Heart left ventricle (tissue), 16 donors: ENCODE data around the gene LARP1. TPM values are rescaled to one million over a fixed set of nuclear protein-coding genes. Genes with fewer than 3 reads are reported as not detected.

Experiments used
- ATAC-seq, 4 donors: fragments of 200-7000 bp; cut with Tn5 transposase; one replicate each; pipeline ENCODE4 v1.9.1; 2020 to 2022; ENCODE audit warnings: moderate library complexity in 4 of 4, mild to moderate bottlenecking in 3 of 4, moderate number of reproducible peaks in 1 of 4
- DNase-seq, 5 donors: peaks; one replicate each; pipeline ENCODE4 v3.0.0-alpha.2; 2020
- H3K27ac ChIP-seq, 12 donors: fragments of 200-600 bp; sonication (generic) in 4 of 12; one replicate each; pipeline versions ENCODE4 v1.5.0 to v1.8.0; 2016 to 2022; ENCODE audit warnings: mild to moderate bottlenecking in 2 of 12
- H3K27me3 ChIP-seq, 9 donors: fragments of 200-600 bp; sonication (generic) in 2 of 9; one replicate each; pipeline versions ENCODE4 v1.5.1 to v1.8.0; 2016 to 2022; ENCODE audit warnings: mild to moderate bottlenecking in 3 of 9
- H3K36me3 ChIP-seq, 9 donors: fragments of 200-600 bp; sonication (generic) in 2 of 9; one replicate each; pipeline versions ENCODE4 v1.5.0 to v1.8.0; 2018 to 2022; ENCODE audit warnings: mild to moderate bottlenecking in 2 of 9
- H3K4me1 ChIP-seq, 12 donors: fragments of 200-600 bp; sonication (generic) in 4 of 12; one replicate each; pipeline versions ENCODE4 v1.5.0 to v1.8.0; 2016 to 2022; ENCODE audit warnings: mild to moderate bottlenecking in 3 of 12
- H3K4me3 ChIP-seq, 12 donors: fragments of 200-600 bp; sonication (generic) in 4 of 12; one replicate each; pipeline versions ENCODE4 v1.5.0 to v1.8.0; 2017 to 2022; ENCODE audit warnings: mild to moderate bottlenecking in 9 of 12, moderate library complexity in 4 of 12
- H3K9me3 ChIP-seq, 12 donors: fragments of 200-600 bp; sonication (generic) in 4 of 12; one replicate each; pipeline versions ENCODE4 v1.5.0 to v1.8.0; 2016 to 2022; ENCODE audit warnings: mild to moderate bottlenecking in 1 of 12
- POLR2A ChIP-seq, 2 donors: fragments of 450-650 bp; IDR thresholded peaks; one replicate each; pipeline ENCODE4 v1.6.1; 2017; ENCODE audit warnings: antibody characterized with exemption in 2 of 2, mild to moderate bottlenecking in 2 of 2, moderate library complexity in 2 of 2
- WGBS, 4 donors: extraction: QIAGEN DNeasy Blood & Tissue Kit in 2 of 4; methylation state at CpG; one replicate each; pipeline versions ENCODE4 v1.1.5 to v1.1.7; 2013 to 2018; 5-methylcytosine and 5-hydroxymethylcytosine counted together
- intact Hi-C, 10 donors: fragments of 100-400 bp; cut with DNase I; formaldehyde crosslinking; loops; one replicate each; pipeline versions ENCODE4 v1.11.1 to v1.14.2; 2022
- polyA plus RNA-seq, 2 donors: library from polyadenylated mRNA; stranded (reverse); fragments of 200-250 nt; gene quantifications; one replicate each; pipeline ENCODE4 v1.2.3, GENCODE V29; 2013
- total RNA-seq, 9 donors: library from RNA; depleted of rRNA in 2 of 9; stranded (reverse); fragments of >200 nt in 2 of 9; fragmentation: NEBNext Ultra II Directional in 3 of 9; extraction: Animal tissue kit (Norgen Biotek cat#: 25700) in 3 of 9; gene quantifications; one replicate each; pipeline versions ENCODE4 v1.1.0 to v1.2.4, GENCODE V29; 2016 to 2023
- TF ChIP-seq, protein P1 (sequence below), 12 donors: fragments of 200-600 bp; sonication (generic) in 4 of 12; IDR thresholded peaks; one replicate each; pipeline versions ENCODE4 v1.5.0 to v1.8.0; 2018 to 2022; ENCODE audit warnings: antibody characterized with exemption in 12 of 12, mild to moderate bottlenecking in 5 of 12
- donor health status: ischemic (EF 13 %, LVEDD 7.1; RV severe dilation, severe dysfunction).
- donor health status: healthy with polysubstance abuse.
- donor health status: DM: no; HTN: yes; CAD: no.
- donor health status: DM: no; HTN: no; CAD: no.
- donor health status: ischemic (EF 25% LVEDD 6.9; RV normal size, moderate dysfunction).
- donor health status: ischemic (EF 25% LVEDD 5.7; RV mildly dilated, moderate dysfunction).
- donor health status: healthy.
- donor health status: DM: yes; HTN: yes; CAD: no.
- donor health status: ischemic (EF 35%, LVEDD 5.7; RV mildly dilated, moderate dysfunction).
- donor health status: nonischemic (EF 11% LVEDD 7.7; RV severe dilation, severe dysfunction).
- donor health status: DM: yes; HTN: yes; CAD: no.
- donor health status: PGD.
- donor health status: ischemic (EF 29% LVEDD 5.4; RV normal size, mild dysfunction).
- donor health status: nonischemic (EF 23%, LVEDD 6.1; RV moderate dilation, normal function).

The LARP1 gene
- total and polyA plus RNA-seq, 11 donors = 36.5 to 189 (median 164) TPM

DNA sequence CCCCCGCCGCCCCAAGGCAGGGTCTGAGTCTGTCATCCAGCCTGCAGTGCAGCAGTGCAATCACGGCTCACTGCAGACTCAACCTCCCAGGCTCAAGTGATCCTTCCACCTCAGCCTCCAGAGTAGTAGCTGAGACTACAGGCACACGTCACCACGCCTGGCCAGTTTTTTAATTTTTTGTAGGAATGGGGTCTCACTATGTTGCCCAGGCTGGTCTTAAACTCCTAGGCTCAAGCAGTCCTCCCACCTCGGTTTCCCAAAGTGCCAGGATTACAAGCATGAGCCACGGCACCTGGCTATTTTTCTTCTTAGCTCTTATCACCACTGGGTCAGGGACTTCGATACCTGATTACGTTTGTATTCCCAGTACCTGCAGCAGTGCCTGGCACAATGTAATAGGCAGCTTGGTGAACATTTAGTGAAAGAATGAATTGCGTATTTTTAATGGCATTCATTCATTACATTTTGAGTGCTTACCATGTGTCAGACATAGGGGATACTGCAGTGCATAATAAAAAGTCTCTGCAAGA, 10.3 kb downstream of the LARP1 start:
- Histone ChIP-seq H3K27me3 (no peaks in the 10 kb centered on the region), H3K4me3 (no peak overlapping the region), H3K36me3 (no peaks in the 10 kb centered on the region), H3K4me1 (peaks cover 9 to 93% (median 71%) of the 10 kb centered on the region in 12 donors), H3K9me3 (no peaks in the 10 kb centered on the region), H3K27ac (no peak overlapping the region)
- DNase-seq (no peak), ATAC-seq (no peak)
- WGBS, 4 donors = 83 to 85% (median 84%) methylated on average over 10 of the region's 10 CpGs
- intact Hi-C loops = no loop called here
- no peak for TF ChIP-seq POLR2A (IDR thresholded peaks at IDR 0.05)
- TF ChIP-seq, protein P1, sequence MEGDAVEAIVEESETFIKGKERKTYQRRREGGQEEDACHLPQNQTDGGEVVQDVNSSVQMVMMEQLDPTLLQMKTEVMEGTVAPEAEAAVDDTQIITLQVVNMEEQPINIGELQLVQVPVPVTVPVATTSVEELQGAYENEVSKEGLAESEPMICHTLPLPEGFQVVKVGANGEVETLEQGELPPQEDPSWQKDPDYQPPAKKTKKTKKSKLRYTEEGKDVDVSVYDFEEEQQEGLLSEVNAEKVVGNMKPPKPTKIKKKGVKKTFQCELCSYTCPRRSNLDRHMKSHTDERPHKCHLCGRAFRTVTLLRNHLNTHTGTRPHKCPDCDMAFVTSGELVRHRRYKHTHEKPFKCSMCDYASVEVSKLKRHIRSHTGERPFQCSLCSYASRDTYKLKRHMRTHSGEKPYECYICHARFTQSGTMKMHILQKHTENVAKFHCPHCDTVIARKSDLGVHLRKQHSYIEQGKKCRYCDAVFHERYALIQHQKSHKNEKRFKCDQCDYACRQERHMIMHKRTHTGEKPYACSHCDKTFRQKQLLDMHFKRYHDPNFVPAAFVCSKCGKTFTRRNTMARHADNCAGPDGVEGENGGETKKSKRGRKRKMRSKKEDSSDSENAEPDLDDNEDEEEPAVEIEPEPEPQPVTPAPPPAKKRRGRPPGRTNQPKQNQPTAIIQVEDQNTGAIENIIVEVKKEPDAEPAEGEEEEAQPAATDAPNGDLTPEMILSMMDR (IDR thresholded peaks at IDR 0.05) = no peak

GRCh38 chr5:154766558-154767281, 11.5 kb downstream of the LARP1 start:
- peaks cover 9 to 93% (median 71%) of the 10 kb centered on the region in 12 donors for H3K4me1 ChIP-seq
- intact Hi-C loops = no loop called here
- H3K9me3 ChIP-seq = no peaks in the 10 kb centered on the region
- ATAC-seq (no peak), DNase-seq (no peak)
- no peak for TF ChIP-seq POLR2A (IDR thresholded peaks at IDR 0.05)
- TF ChIP-seq, protein P1 (IDR thresholded peaks at IDR 0.05) = no peak
- no peak overlapping the region for H3K4me3 ChIP-seq
- H3K36me3 ChIP-seq = no peaks in the 10 kb centered on the region
- H3K27me3 ChIP-seq = no peaks in the 10 kb centered on the region
- peak overlapping the region in 1 of 12 donors; percentile 33 for H3K27ac ChIP-seq
- 76 to 100% (median 82%) methylated on average over 2 to 3 of the region's 3 CpGs for WGBS, 4 donors

GRCh38 chr5:154767576-154767975, 12.4 kb downstream of the LARP1 start:
- DNase-seq (no peak), ATAC-seq (no peak)
- peaks cover 9 to 93% (median 71%) of the 10 kb centered on the region in 12 donors for H3K4me1 ChIP-seq
- no peak overlapping the region for H3K27ac ChIP-seq
- no peaks in the 10 kb centered on the region for H3K27me3 ChIP-seq
- H3K4me3 ChIP-seq = no peak overlapping the region
- H3K9me3 ChIP-seq = no peaks in the 10 kb centered on the region
- TF ChIP-seq, protein P1 (IDR thresholded peaks at IDR 0.05) = no peak
- no peak for TF ChIP-seq POLR2A (IDR thresholded peaks at IDR 0.05)
- H3K36me3 ChIP-seq = no peaks in the 10 kb centered on the region
- intact Hi-C loops = no loop called here
- WGBS, 4 donors = 35 to 52% (median 49%) methylated on average over 2 of the region's 2 CpGs

- Histone ChIP-seq H3K4me1 (peaks cover 9 to 94% (median 74%) of the 10 kb centered on the region in 12 donors), H3K36me3 (no peaks in the 10 kb centered on the region), H3K9me3 (no peaks in the 10 kb centered on the region), H3K27ac (no peak overlapping the region), H3K4me3 (no peak overlapping the region), H3K27me3 (no peaks in the 10 kb centered on the region)
- TF ChIP-seq, protein P1 (IDR thresholded peaks at IDR 0.05) = no peak
- TF ChIP-seq POLR2A (IDR thresholded peaks at IDR 0.05) = no peak
- intact Hi-C loops = no loop called here
- WGBS, 4 donors = 86 to 93% (median 90%) methylated on average over 2 of the region's 2 CpGs
- DNase-seq (no peak), ATAC-seq (no peak)
Observed at GRCh38 chr5:154768207-154768606, 13.0 kb downstream of the LARP1 start.
